Heart left ventricle (tissue), 16 donors: ENCODE results near the gene RNFT2. TPM values are rescaled to one million over a fixed set of nuclear protein-coding genes. Genes with fewer than 3 reads are reported as not detected.
"Not testable (repeated sequence)": the region's sequence is repeated elsewhere in the genome, so short reads cannot be mapped to it uniquely, and the experiment has no call there.

Source experiments
- ATAC-seq, 4 donors: fragments of 200-7000 bp; cut with Tn5 transposase; one replicate each; pipeline ENCODE4 v1.9.1; 2020 to 2022; ENCODE audit warnings: moderate library complexity in 4 of 4, mild to moderate bottlenecking in 3 of 4, moderate number of reproducible peaks in 1 of 4
- DNase-seq, 5 donors: peaks; one replicate each; pipeline ENCODE4 v3.0.0-alpha.2; 2020
- H3K27ac ChIP-seq, 12 donors: fragments of 200-600 bp; sonication (generic) in 4 of 12; one replicate each; pipeline versions ENCODE4 v1.5.0 to v1.8.0; 2016 to 2022; ENCODE audit warnings: mild to moderate bottlenecking in 2 of 12
- H3K27me3 ChIP-seq, 9 donors: fragments of 200-600 bp; sonication (generic) in 2 of 9; one replicate each; pipeline versions ENCODE4 v1.5.1 to v1.8.0; 2016 to 2022; ENCODE audit warnings: mild to moderate bottlenecking in 3 of 9
- H3K36me3 ChIP-seq, 9 donors: fragments of 200-600 bp; sonication (generic) in 2 of 9; one replicate each; pipeline versions ENCODE4 v1.5.0 to v1.8.0; 2018 to 2022; ENCODE audit warnings: mild to moderate bottlenecking in 2 of 9
- H3K4me1 ChIP-seq, 12 donors: fragments of 200-600 bp; sonication (generic) in 4 of 12; one replicate each; pipeline versions ENCODE4 v1.5.0 to v1.8.0; 2016 to 2022; ENCODE audit warnings: mild to moderate bottlenecking in 3 of 12
- H3K4me3 ChIP-seq, 12 donors: fragments of 200-600 bp; sonication (generic) in 4 of 12; one replicate each; pipeline versions ENCODE4 v1.5.0 to v1.8.0; 2017 to 2022; ENCODE audit warnings: mild to moderate bottlenecking in 9 of 12, moderate library complexity in 4 of 12
- H3K9me3 ChIP-seq, 12 donors: fragments of 200-600 bp; sonication (generic) in 4 of 12; one replicate each; pipeline versions ENCODE4 v1.5.0 to v1.8.0; 2016 to 2022; ENCODE audit warnings: mild to moderate bottlenecking in 1 of 12
- CTCF ChIP-seq, 12 donors: fragments of 200-600 bp; sonication (generic) in 4 of 12; IDR thresholded peaks; one replicate each; pipeline versions ENCODE4 v1.5.0 to v1.8.0; 2018 to 2022; ENCODE audit warnings: antibody characterized with exemption in 12 of 12, mild to moderate bottlenecking in 5 of 12
- POLR2A ChIP-seq, 2 donors: fragments of 450-650 bp; IDR thresholded peaks; one replicate each; pipeline ENCODE4 v1.6.1; 2017; ENCODE audit warnings: antibody characterized with exemption in 2 of 2, mild to moderate bottlenecking in 2 of 2, moderate library complexity in 2 of 2
- WGBS, 4 donors: extraction: QIAGEN DNeasy Blood & Tissue Kit in 2 of 4; methylation state at CpG; one replicate each; pipeline versions ENCODE4 v1.1.5 to v1.1.7; 2013 to 2018; 5-methylcytosine and 5-hydroxymethylcytosine counted together
- intact Hi-C, 10 donors: fragments of 100-400 bp; cut with DNase I; formaldehyde crosslinking; loops; one replicate each; pipeline versions ENCODE4 v1.11.1 to v1.14.2; 2022
- polyA plus RNA-seq, 2 donors: library from polyadenylated mRNA; stranded (reverse); fragments of 200-250 nt; gene quantifications; one replicate each; pipeline ENCODE4 v1.2.3, GENCODE V29; 2013
- total RNA-seq, 9 donors: library from RNA; depleted of rRNA in 2 of 9; stranded (reverse); fragments of >200 nt in 2 of 9; fragmentation: NEBNext Ultra II Directional in 3 of 9; extraction: Animal tissue kit (Norgen Biotek cat#: 25700) in 3 of 9; gene quantifications; one replicate each; pipeline versions ENCODE4 v1.1.0 to v1.2.4, GENCODE V29; 2016 to 2023
- donor health status: ischemic (EF 13 %, LVEDD 7.1; RV severe dilation, severe dysfunction).
- donor health status: healthy with polysubstance abuse.
- donor health status: DM: no; HTN: yes; CAD: no.
- donor health status: DM: no; HTN: no; CAD: no.
- donor health status: ischemic (EF 25% LVEDD 6.9; RV normal size, moderate dysfunction).
- donor health status: ischemic (EF 25% LVEDD 5.7; RV mildly dilated, moderate dysfunction).
- donor health status: healthy.
- donor health status: DM: yes; HTN: yes; CAD: no.
- donor health status: ischemic (EF 35%, LVEDD 5.7; RV mildly dilated, moderate dysfunction).
- donor health status: nonischemic (EF 11% LVEDD 7.7; RV severe dilation, severe dysfunction).
- donor health status: DM: yes; HTN: yes; CAD: no.
- donor health status: PGD.
- donor health status: ischemic (EF 29% LVEDD 5.4; RV normal size, mild dysfunction).
- donor health status: nonischemic (EF 23%, LVEDD 6.1; RV moderate dilation, normal function).

The RNFT2 gene
- total and polyA plus RNA-seq, 11 donors: 0.58 to 2.4 (median 1.6) TPM

DNA sequence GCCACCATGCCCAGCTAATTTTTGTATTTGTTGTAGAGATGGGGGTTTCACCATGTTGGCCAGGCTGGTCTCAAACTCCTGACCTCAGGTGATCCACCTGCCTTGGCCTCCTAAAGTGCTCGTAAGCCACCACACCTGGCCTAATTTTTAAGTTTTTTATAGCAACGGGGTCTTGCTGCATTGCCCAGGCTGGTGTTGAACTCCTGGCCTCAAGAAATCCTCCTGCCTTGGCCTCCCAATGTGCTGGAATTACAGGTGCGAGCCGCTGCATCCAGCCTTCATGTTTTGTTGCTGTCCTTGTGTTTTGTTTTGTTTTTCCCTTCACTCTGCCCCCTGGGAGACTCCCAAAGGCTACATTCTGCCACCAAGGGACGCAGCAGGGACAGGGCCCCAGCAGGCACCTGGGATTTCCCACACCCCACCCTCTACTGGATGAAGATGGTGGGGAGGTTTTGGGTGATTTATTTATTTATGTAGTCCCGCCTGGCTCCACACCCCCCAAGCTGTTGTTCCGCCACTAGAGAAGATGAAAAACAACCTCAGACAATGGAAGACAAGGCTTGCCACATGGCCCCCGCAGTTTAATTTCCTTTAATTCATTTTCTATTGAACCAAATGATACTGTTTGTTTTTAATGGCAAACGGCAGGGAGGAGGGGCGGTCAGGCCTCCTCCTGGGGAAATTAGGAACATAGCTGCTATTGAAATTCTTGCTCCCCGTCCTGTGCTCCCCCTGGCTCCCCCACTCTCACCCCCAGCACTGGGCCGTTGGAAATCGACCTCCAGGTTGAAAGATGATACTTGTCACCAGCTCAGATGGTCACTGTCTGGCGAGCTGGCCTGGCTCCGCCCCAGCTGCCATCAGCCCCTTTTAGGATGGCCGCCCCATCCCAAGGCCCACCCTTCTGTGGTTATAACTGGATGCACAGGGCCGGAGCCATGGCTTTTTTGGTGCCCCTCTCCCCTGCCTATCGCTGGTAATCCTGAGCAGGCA is 70.3 kb downstream of the RNFT2 start:
- Histone ChIP-seq H3K27ac (no peak overlapping the region), H3K36me3 (no peaks in the 10 kb centered on the region), H3K9me3 (no peaks in the 10 kb centered on the region), H3K4me1 (no peaks in the 10 kb centered on the region), H3K27me3 (no peaks in the 10 kb centered on the region), H3K4me3 (no peak overlapping the region)
- WGBS, 4 donors: 71 to 83% (median 81%) methylated on average over 17 to 18 of the region's 18 CpGs
- intact Hi-C loops: no loop called here
- ATAC-seq (no peak), DNase-seq (no peak)
- TF ChIP-seq CTCF (IDR thresholded peaks at IDR 0.05): no peak
- no peak for TF ChIP-seq POLR2A (IDR thresholded peaks at IDR 0.05)

GRCh38 chr12:116812238-116812637 is 74.1 kb downstream of the RNFT2 start:
- WGBS, 4 donors: 85 to 91% (median 88%) methylated on average over 10 of the region's 10 CpGs
- ATAC-seq (no peak), DNase-seq (no peak)
- intact Hi-C loops: no loop called here
- Histone ChIP-seq H3K36me3 (no peaks in the 10 kb centered on the region), H3K4me3 (no peak overlapping the region), H3K27me3 (no peaks in the 10 kb centered on the region), H3K4me1 (no peaks in the 10 kb centered on the region), H3K9me3 (no peaks in the 10 kb centered on the region), H3K27ac (no peak overlapping the region)
- TF ChIP-seq POLR2A (IDR thresholded peaks at IDR 0.05) (no peak), CTCF (IDR thresholded peaks at IDR 0.05) (no peak)

- Histone ChIP-seq H3K4me3 (no peak overlapping the region), H3K4me1 (peaks cover under 1 to 8% (median 6%) of the 10 kb centered on the region in 12 donors), H3K27ac (no peak overlapping the region), H3K27me3 (no peaks in the 10 kb centered on the region), H3K9me3 (no peaks in the 10 kb centered on the region), H3K36me3 (no peaks in the 10 kb centered on the region)
- TF ChIP-seq CTCF (IDR thresholded peaks at IDR 0.05) (no peak), POLR2A (IDR thresholded peaks at IDR 0.05) (no peak)
- intact Hi-C loops: no loop called here
- WGBS, 4 donors: 90 to 94% (median 91%) methylated on average over 7 of the region's 7 CpGs
- DNase-seq: no peak
- no peak for ATAC-seq
Measured at GRCh38 chr12:116813271-116814041, 75.3 kb downstream of the RNFT2 start.

DNA sequence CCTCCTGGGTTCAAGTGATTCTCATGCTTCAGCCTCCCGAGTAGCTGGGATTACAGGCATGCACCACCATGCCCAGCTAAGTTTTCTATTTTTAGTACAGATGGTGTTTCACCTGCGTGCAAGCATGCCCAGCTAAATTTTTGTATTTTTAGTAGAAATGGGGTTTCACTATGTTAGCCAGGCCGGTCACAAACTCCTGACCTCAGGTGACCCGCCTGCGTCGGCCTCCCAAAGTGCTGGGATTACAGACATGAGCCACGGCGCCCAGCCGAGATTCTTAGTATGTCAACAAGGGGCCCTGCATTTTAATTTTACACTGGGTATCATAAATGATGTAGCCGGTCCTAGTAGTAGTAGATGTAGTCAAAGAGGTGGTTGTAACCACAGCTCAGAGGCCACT is 76.7 kb downstream of the RNFT2 start:
- DNase-seq, ATAC-seq, H3K9me3 ChIP-seq, H3K27me3 ChIP-seq, H3K36me3 ChIP-seq, H3K4me3 ChIP-seq, H3K27ac ChIP-seq: not testable (repeated sequence)
- H3K4me1 ChIP-seq: peaks cover 2 to 14% (median 11%) of the 10 kb centered on the region in 12 donors
- WGBS, 4 donors: 81 to 88% (median 87%) methylated on average over 10 of the region's 10 CpGs
- intact Hi-C loops: loop anchor here in 2 of 10 donors (5.0 kb wide), 2 partner anchors 72 to 77 kb away; partner anchors contain the start of genes RNFT2 (in 1 of the 2) and SPRING1 (in 1 of the 2)
